K562 (cell line): ENCODE data around the gene GMPR2. TPM values are rescaled to one million over a fixed set of nuclear protein-coding genes. Genes with fewer than 3 reads are reported as not detected.

Experiments used
- ATAC-seq: fragments of 200-7000 bp; cut with Tn5 transposase; 3 replicates; pipeline ENCODE4 v1.9.1; 2020; ENCODE audit warnings: moderate library complexity
- BruUV-seq: library from RNA; stranded (reverse); fragments of 400-500 nt; replicated peaks from 2 replicates; lab custom pipeline; 2021; lab: Mats Ljungman, UMichigan
- CTCF ChIA-PET: fragments of 300-600 bp; formaldehyde crosslinking; extraction: SDS; loops from one replicate; lab custom pipeline; 2021; ENCODE audit warnings: low intra/inter-chr PET ratio; lab: Yijun Ruan, JAX
- POLR2A ChIA-PET: fragments of 300-600, 350-650 bp; sonication (Branson Sonifier 250); formaldehyde crosslinking; extraction: SDS; loops from one replicate; lab custom pipeline; 2021; ENCODE audit warnings: antibody characterized with exemption, inconsistent platforms; lab: Yijun Ruan, JAX
- DNase-seq, 4 experiments: peaks; one replicate each; pipeline versions ENCODE4 v3.0.0 to v3.0.0-alpha.2; 2011 to 2018; ENCODE audit warnings: low spot score in 3 of 4, mixed read lengths in 3 of 4; ENCODE audit errors: extremely low read depth in 1 of 4
- FAIRE-seq: peaks from 2 replicates; lab custom pipeline; 2011; peaks lifted over from hg19 to GRCh38; lab: Jason Lieb, UNC
- H2AFZ ChIP-seq: 2 replicates; pipeline ENCODE4 v1.6.0; 2011; ENCODE audit warnings: low read depth, low read length, control low read depth, inconsistent platforms
- H3K27ac ChIP-seq: fragments of 200-600 bp; 3 replicates; pipeline ENCODE4 v1.8.0; 2011; ENCODE audit warnings: low read depth, mild to moderate bottlenecking, control low read depth, inconsistent platforms, low read length, moderate library complexity, mixed read lengths; ENCODE audit errors: extremely low read depth
- H3K27me3 ChIP-seq, 2 experiments: fragments of 300-600 bp in 1 of 2; 2 replicates in 1 of 2; 3 replicates in 1 of 2; pipeline versions ENCODE4 v1.6.0 to v1.8.0; 2011; ENCODE audit warnings: inconsistent platforms in 2 of 2, low read length in 2 of 2, mild to moderate bottlenecking in 1 of 2, mixed read lengths in 1 of 2, moderate library complexity in 1 of 2; ENCODE audit not compliant: control insufficient read depth in 2 of 2, insufficient read depth in 2 of 2
- H3K36me3 ChIP-seq: fragments of 300-600 bp; 3 replicates; pipeline ENCODE4 v1.8.0; 2011; ENCODE audit warnings: mild to moderate bottlenecking, low read length, inconsistent platforms; ENCODE audit not compliant: control insufficient read depth, insufficient read depth
- H3K4me1 ChIP-seq, 2 experiments: fragments of 200-600 bp in 1 of 2; replicated peaks in 1 of 2; 2 replicates in 1 of 2; 3 replicates in 1 of 2; pipeline versions ENCODE4 v1.5.1 to v1.8.0; 2011; ENCODE audit warnings: inconsistent platforms in 2 of 2, low read length in 2 of 2, mild to moderate bottlenecking in 1 of 2, mixed read lengths in 1 of 2, moderate library complexity in 1 of 2; ENCODE audit not compliant: control insufficient read depth in 2 of 2, insufficient read depth in 2 of 2
- H3K4me2 ChIP-seq: 2 replicates; pipeline ENCODE4 v1.6.1; 2011; ENCODE audit warnings: low read length, control low read depth, inconsistent platforms, mixed read lengths; ENCODE audit not compliant: insufficient read depth
- H3K4me3 ChIP-seq: fragments of 200-600 bp; sonication (generic), shearing (Covaris generic); 2 replicates; pipeline ENCODE4 v1.5.1; 2016; ENCODE audit warnings: control low read depth, inconsistent platforms
- H3K79me2 ChIP-seq: fragments of 200-600 bp; 3 replicates; pipeline ENCODE4 v1.8.0; 2011; ENCODE audit warnings: low read length, inconsistent platforms; ENCODE audit not compliant: control insufficient read depth, insufficient read depth
- H3K9ac ChIP-seq, 2 experiments: 2 replicates each; pipeline versions ENCODE4 v1.6.0 to v1.6.1; 2011; ENCODE audit warnings: low read depth in 2 of 2, low read length in 2 of 2, control low read depth in 1 of 2, inconsistent platforms in 1 of 2, mild to moderate bottlenecking in 1 of 2, mixed read lengths in 1 of 2; ENCODE audit not compliant: insufficient read depth in 1 of 2
- H3K9me1 ChIP-seq: one replicate; pipeline ENCODE4 v1.6.0; 2011; ENCODE audit warnings: inconsistent platforms, mild to moderate bottlenecking, low read length, moderate library complexity; ENCODE audit not compliant: control insufficient read depth, insufficient read depth
- H3K9me3 ChIP-seq: replicated peaks from 2 replicates; pipeline ENCODE4 v1.5.1; 2011; ENCODE audit warnings: low read depth, low read length, inconsistent platforms; ENCODE audit not compliant: control insufficient read depth, insufficient read depth
- H4K20me1 ChIP-seq: replicated peaks from 2 replicates; pipeline ENCODE4 v1.6.1; 2011; ENCODE audit warnings: low read length, inconsistent platforms, mixed read lengths; ENCODE audit not compliant: control insufficient read depth, insufficient read depth
- EP400 ChIP-seq: fragments of 450-650 bp; IDR thresholded peaks from 2 replicates; pipeline ENCODE4 v1.6.1; 2017; ENCODE audit warnings: antibody characterized with exemption, mild to moderate bottlenecking, moderate library complexity
- MYNN ChIP-seq, 2 experiments: sonication (generic); formaldehyde crosslinking in 1 of 2; IDR thresholded peaks; 2 replicates each; pipeline versions ENCODE4 v1.5.0 to v1.6.1; 2016 to 2020; ENCODE audit warnings: antibody characterized with exemption in 1 of 2, missing genetic modification reagents in 1 of 2
- WGBS: fragments of 100-300 bp; shearing (Covaris generic); methylation state at CpG from one replicate; pipeline ENCODE4 v1.1.6; 2016; ENCODE audit warnings: low coverage, mixed read lengths; ENCODE audit not compliant: insufficient coverage; ENCODE audit errors: missing lambda C conversion rate; 5-methylcytosine and 5-hydroxymethylcytosine counted together
- in situ Hi-C: fragments of 300-500 bp; cut with MboI; formaldehyde crosslinking; loops from 4 replicates; pipeline ENCODE4 v1.15.0; 2018; ENCODE audit warnings: inconsistent platforms, mixed read lengths
- intact Hi-C: fragments of 100-400 bp; cut with micrococcal nuclease; formaldehyde crosslinking; loops from 2 replicates; pipeline ENCODE4 v1.14.2; 2022
- polyA plus RNA-seq, 8 experiments: library from polyadenylated mRNA; depleted of rRNA in 4 of 8; stranded (reverse) in 5 of 8; unstranded in 3 of 8; fragments of >200 nt; fragmentation: Nextera tagmentation in 2 of 8; fragmentation: Illumina TruSeq in 1 of 8; extraction: Ambion mirVana in 2 of 8; extraction: Trizol in 1 of 8; gene quantifications; 2 replicates each; pipeline versions ENCODE4 v1.2.1 to v1.2.3, GENCODE V29; 2011 to 2014; ENCODE audit warnings: inconsistent platforms in 1 of 8, missing spikeins in 1 of 8
- total RNA-seq, 7 experiments: library from RNA; depleted of rRNA in 6 of 7; stranded (reverse); fragments of >200 nt in 6 of 7; fragmentation: Illumina TruSeq in 2 of 7; extraction: Trizol in 2 of 7; gene quantifications; 2 replicates each; pipeline versions ENCODE4 v1.2.1 to v1.2.3, GENCODE V29; 2011 to 2021; ENCODE audit warnings: low replicate concordance in 1 of 7
- TF ChIP-seq, protein P1 (sequence below), 3 experiments: fragments of 200-800 bp in 1 of 3; fragments of 250-450 bp in 1 of 3; fragments of 450-650 bp in 1 of 3; sonication (Bioruptor Pico) in 1 of 3; sonication (Bioruptor generic) in 1 of 3; formaldehyde crosslinking in 1 of 3; IDR thresholded peaks; 2 replicates each; pipeline versions ENCODE4 v1.6.1 to v1.8.0; 2016 to 2022; ENCODE audit warnings: mild to moderate bottlenecking in 2 of 3, missing genetic modification characterization in 2 of 3, missing compliant biosample characterization in 1 of 3, moderate library complexity in 1 of 3

The GMPR2 gene
- total and polyA plus RNA-seq, 9 of the 15 experiments (the other 6 are each of a cell fraction or from before 2014, with no cell fraction given) = 26.4 to 67.4 (median 36.3) TPM

DNA sequence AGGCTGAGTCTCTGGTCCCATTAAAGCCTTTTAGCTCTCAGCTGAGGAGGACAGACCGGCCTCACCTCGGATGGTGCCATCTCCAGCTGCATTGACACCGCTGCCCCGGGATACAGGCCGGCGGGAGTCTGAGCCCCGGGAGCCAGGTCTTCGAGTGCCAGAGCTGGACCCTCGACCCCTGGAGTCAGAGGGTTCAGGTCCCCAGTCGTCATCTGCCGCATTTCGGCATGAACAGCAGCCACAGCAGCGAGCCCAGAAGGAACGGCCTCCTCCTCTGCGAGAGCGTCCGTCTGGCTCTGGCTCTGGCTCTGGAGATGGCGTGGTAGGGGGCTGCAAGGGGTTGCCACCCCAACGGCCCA is 29.2 kb downstream of the GMPR2 start:
- ChIA-PET POLR2A (interaction anchor here (1.0 to 1.6 kb wide), 3 partner anchors 8 to 175 kb away, joined by 3 to 4 read pairs (median 4); no protein-coding TSS in a partner anchor), CTCF (no interaction called here)
- no TSS peak for BruUV-seq
- H4K20me1 ChIP-seq = no peaks in the 10 kb centered on the region
- intact Hi-C loops = no loop called here
- no peak overlapping the region for H3K4me2 ChIP-seq
- in situ Hi-C loops = no loop called here
- H2AFZ ChIP-seq = no peak overlapping the region
- no peak for ATAC-seq
- 72% methylated on average over 11 of the region's 19 CpGs for WGBS
- H3K4me1 ChIP-seq = peaks cover 6 to 51% of the 10 kb centered on the region in 2 experiments; a peak in 4 of 5 replicates
- H3K79me2 ChIP-seq = no peaks in the 10 kb centered on the region
- H3K9me1 ChIP-seq = no peaks in the 10 kb centered on the region
- TF ChIP-seq, protein P1, sequence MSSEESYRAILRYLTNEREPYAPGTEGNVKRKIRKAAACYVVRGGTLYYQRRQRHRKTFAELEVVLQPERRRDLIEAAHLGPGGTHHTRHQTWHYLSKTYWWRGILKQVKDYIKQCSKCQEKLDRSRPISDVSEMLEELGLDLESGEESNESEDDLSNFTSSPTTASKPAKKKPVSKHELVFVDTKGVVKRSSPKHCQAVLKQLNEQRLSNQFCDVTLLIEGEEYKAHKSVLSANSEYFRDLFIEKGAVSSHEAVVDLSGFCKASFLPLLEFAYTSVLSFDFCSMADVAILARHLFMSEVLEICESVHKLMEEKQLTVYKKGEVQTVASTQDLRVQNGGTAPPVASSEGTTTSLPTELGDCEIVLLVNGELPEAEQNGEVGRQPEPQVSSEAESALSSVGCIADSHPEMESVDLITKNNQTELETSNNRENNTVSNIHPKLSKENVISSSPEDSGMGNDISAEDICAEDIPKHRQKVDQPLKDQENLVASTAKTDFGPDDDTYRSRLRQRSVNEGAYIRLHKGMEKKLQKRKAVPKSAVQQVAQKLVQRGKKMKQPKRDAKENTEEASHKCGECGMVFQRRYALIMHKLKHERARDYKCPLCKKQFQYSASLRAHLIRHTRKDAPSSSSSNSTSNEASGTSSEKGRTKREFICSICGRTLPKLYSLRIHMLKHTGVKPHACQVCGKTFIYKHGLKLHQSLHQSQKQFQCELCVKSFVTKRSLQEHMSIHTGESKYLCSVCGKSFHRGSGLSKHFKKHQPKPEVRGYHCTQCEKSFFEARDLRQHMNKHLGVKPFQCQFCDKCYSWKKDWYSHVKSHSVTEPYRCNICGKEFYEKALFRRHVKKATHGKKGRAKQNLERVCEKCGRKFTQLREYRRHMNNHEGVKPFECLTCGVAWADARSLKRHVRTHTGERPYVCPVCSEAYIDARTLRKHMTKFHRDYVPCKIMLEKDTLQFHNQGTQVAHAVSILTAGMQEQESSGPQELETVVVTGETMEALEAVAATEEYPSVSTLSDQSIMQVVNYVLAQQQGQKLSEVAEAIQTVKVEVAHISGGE (CRISPR knock-in tag; IDR thresholded peaks at IDR 0.05) = no peak
- TF ChIP-seq EP400 (no peak), MYNN (IDR thresholded peaks at IDR 0.05) (no peak), MYNN (CRISPR knock-in tag; IDR thresholded peaks at IDR 0.05) (no peak)
- H3K9me3 ChIP-seq = no peaks in the 10 kb centered on the region
- H3K9ac ChIP-seq = peak overlapping the region in 1 of 2 experiments; percentile 9; a peak in 1 of 4 replicates
- FAIRE-seq = no peak
- no peak overlapping the region for H3K4me3 ChIP-seq
- no peak overlapping the region for H3K27ac ChIP-seq
- no peaks in the 10 kb centered on the region for H3K27me3 ChIP-seq
- no peaks in the 10 kb centered on the region for H3K36me3 ChIP-seq
- no peak for DNase-seq
